ENCODE measurements around the gene TBC1D19.

The TBC1D19 gene

GRCh38 chr4:26780539-26780938, 196.7 kb downstream of the TBC1D19 start:
- no peak for DNase-seq

- no peak for DNase-seq
Observed at GRCh38 chr4:26782168-26782829, 198.4 kb downstream of the TBC1D19 start.

GRCh38 chr4:26782830-26783202, 198.9 kb downstream of the TBC1D19 start:
- DNase-seq = no peak

GRCh38 chr4:26784207-26784865, 200.5 kb downstream of the TBC1D19 start:
- DNase-seq = no peak

GRCh38 chr4:26785312-26785711, 201.4 kb downstream of the TBC1D19 start:
- no peak for DNase-seq

- DNase-seq = peak in 4 of 56 donors; percentile 6 to 21 (median 10)
Observed at GRCh38 chr4:26785810-26786209, 201.9 kb downstream of the TBC1D19 start.

- DNase-seq = no peak
Observed at GRCh38 chr4:26786916-26787315, 203.0 kb downstream of the TBC1D19 start.

- no peak for DNase-seq
Observed at GRCh38 chr4:26787461-26788340, 203.8 kb downstream of the TBC1D19 start.

- no peak for DNase-seq
Observed at GRCh38 chr4:26788341-26788733, 204.5 kb downstream of the TBC1D19 start.

GRCh38 chr4:26789208-26789607, 205.3 kb downstream of the TBC1D19 start:
- no peak for DNase-seq

- DNase-seq = no peak
Observed at GRCh38 chr4:26791346-26791745, 207.5 kb downstream of the TBC1D19 start.

- DNase-seq = no peak
Observed at GRCh38 chr4:26792639-26793038, 208.8 kb downstream of the TBC1D19 start.

- DNase-seq = no peak
Observed at GRCh38 chr4:26793735-26794134, 209.9 kb downstream of the TBC1D19 start.

- no peak for DNase-seq
Observed at GRCh38 chr4:26796081-26796480, 212.2 kb downstream of the TBC1D19 start.

GRCh38 chr4:26802790-26803189, 218.9 kb downstream of the TBC1D19 start:
- no peak for DNase-seq

- DNase-seq = peak in 17 of 56 donors; percentile 5 to 38 (median 16)
Observed at GRCh38 chr4:26803211-26803861, 219.5 kb downstream of the TBC1D19 start.

- DNase-seq = peak in 1 of 56 donors; percentile 6
Observed at GRCh38 chr4:26804451-26804850, 220.6 kb downstream of the TBC1D19 start.

- peak in 1 of 56 donors; percentile 8 for DNase-seq
Observed at GRCh38 chr4:26804925-26805324, 221.0 kb downstream of the TBC1D19 start.

Data from amygdala (tissue), 56 donors.